ENCODE results near the gene R3HDM2. TPM values are rescaled to one million over a fixed set of nuclear protein-coding genes. Genes with fewer than 3 reads are reported as not detected.

Gene R3HDM2
- polyA plus RNA-seq, 1 donor from 2014 or later: 11.1 TPM

GRCh38 chr12:57479043-57479375 lies 48.2 kb upstream of the R3HDM2 start:
- H3K27ac ChIP-seq (ENCODE audit: low read length): no peak overlapping the region
- H4K20me1 ChIP-seq (ENCODE audit: insufficient read depth): no peaks in the 10 kb centered on the region
- H3K4me3 ChIP-seq (ENCODE audit: low read length): no peak overlapping the region
- no peaks in the 10 kb centered on the region for H3K9me2 ChIP-seq (ENCODE audit: insufficient read depth, low read length)
- H3F3A ChIP-seq (ENCODE audit: insufficient read depth, low read length, poor library complexity, severe bottlenecking): no peaks in the 10 kb centered on the region
- no peak overlapping the region for H2AFZ ChIP-seq (ENCODE audit: low read depth, low read length)
- H3K79me2 ChIP-seq (replicated peaks; ENCODE audit: insufficient read depth, low read length): no peaks in the 10 kb centered on the region
- H3K36me3 ChIP-seq (ENCODE audit: insufficient read depth, low read length): no peaks in the 10 kb centered on the region
- no peak overlapping the region for H3K9ac ChIP-seq (ENCODE audit: low read length)
- H3K9me3 ChIP-seq (ENCODE audit: low read length): no peaks in the 10 kb centered on the region
- H3K27me3 ChIP-seq (ENCODE audit: insufficient read depth, low read depth, low read length): peaks cover 71% of the 10 kb centered on the region
- no peak overlapping the region for H3K4me2 ChIP-seq (ENCODE audit: low read length)
- TF ChIP-seq REST (IDR thresholded peaks at IDR 0.05; ENCODE audit: borderline replicate concordance): no peak
- TF ChIP-seq RAD21 (conservative IDR thresholded peaks at IDR 0.05): no peak
- TF ChIP-seq TAF1 (IDR thresholded peaks at IDR 0.05; ENCODE audit: low read depth): no peak

- TF ChIP-seq RAD21 (conservative IDR thresholded peaks at IDR 0.05): no peak
- TF ChIP-seq REST (IDR thresholded peaks at IDR 0.05; ENCODE audit: borderline replicate concordance): no peak
- no peak for TF ChIP-seq SMC3 (conservative IDR thresholded peaks at IDR 0.05; ENCODE audit: poor library complexity)
- TF ChIP-seq EZH2 (IDR thresholded peaks at IDR 0.05; ENCODE audit: borderline replicate concordance, insufficient read depth, low read length, poor library complexity, severe bottlenecking): no peak
- H3K9ac ChIP-seq (ENCODE audit: low read length): no peak overlapping the region
- no peaks in the 10 kb centered on the region for H3K9me2 ChIP-seq (ENCODE audit: insufficient read depth, low read length)
- no peak overlapping the region for H3K27ac ChIP-seq (ENCODE audit: low read length)
- H3K27me3 ChIP-seq (ENCODE audit: insufficient read depth, low read depth, low read length): peaks cover 79% of the 10 kb centered on the region
- no peak overlapping the region for H3K4me3 ChIP-seq (ENCODE audit: low read length)
- no peaks in the 10 kb centered on the region for H4K20me1 ChIP-seq (ENCODE audit: insufficient read depth)
- no peaks in the 10 kb centered on the region for H3F3A ChIP-seq (ENCODE audit: insufficient read depth, low read length, poor library complexity, severe bottlenecking)
- H2AFZ ChIP-seq (ENCODE audit: low read depth, low read length): no peak overlapping the region
- no peaks in the 10 kb centered on the region for H3K9me3 ChIP-seq (ENCODE audit: low read length)
- no peaks in the 10 kb centered on the region for H3K79me2 ChIP-seq (replicated peaks; ENCODE audit: insufficient read depth, low read length)
- no peak overlapping the region for H3K4me2 ChIP-seq (ENCODE audit: low read length)
- H3K36me3 ChIP-seq (ENCODE audit: insufficient read depth, low read length): no peaks in the 10 kb centered on the region
Observed at GRCh38 chr12:57477710-57478681, 47.2 kb upstream of the R3HDM2 start.

Data from neural cell (in vitro differentiated cells).